Stimulated activated CD8-positive, alpha-beta memory T cell treated with anti-CD3 and anti-CD28 coated beads, Interleukin-2, amount 100 ng/mL, for 48 hours (primary cell): ENCODE data around the gene CSK.

ENCODE experiments used
- DNase-seq, 2 donors: peaks; one replicate each; pipeline ENCODE4 v3.0.0-alpha.2; 2020; ENCODE audit warnings: low read depth in 2 of 2

CSK gene

DNA sequence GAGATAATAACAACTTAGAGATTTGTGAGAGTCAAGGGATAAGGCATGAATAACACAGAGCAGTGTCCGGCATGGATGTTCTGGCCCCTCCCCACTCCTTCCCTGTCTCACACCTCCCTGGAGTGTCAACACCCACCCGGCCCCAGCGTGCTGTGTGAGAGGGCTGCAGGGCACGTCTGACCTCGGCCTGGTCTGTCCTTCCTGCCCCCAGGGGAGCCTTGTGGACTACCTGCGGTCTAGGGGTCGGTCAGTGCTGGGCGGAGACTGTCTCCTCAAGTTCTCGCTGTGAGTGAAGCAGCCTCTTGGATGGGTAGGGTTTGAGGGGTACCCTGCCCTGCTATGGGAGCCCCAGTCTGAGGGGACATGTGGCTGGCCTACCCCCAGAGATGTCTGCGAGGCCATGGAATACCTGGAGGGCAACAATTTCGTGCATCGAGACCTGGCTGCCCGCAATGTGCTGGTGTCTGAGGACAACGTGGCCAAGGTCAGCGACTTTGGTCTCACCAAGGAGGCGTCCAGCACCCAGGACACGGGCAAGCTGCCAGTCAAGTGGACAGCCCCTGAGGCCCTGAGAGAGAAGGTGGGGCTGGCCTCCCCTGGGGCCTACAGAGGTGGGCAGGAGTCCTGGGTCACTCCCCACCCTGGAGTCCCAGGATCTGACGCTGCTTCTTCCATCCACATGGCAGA lies 19.6 kb downstream of the CSK start:
- no peak for DNase-seq

GRCh38 chr15:74802290-74802689 lies 20.4 kb downstream of the CSK start:
- no peak for DNase-seq

DNA sequence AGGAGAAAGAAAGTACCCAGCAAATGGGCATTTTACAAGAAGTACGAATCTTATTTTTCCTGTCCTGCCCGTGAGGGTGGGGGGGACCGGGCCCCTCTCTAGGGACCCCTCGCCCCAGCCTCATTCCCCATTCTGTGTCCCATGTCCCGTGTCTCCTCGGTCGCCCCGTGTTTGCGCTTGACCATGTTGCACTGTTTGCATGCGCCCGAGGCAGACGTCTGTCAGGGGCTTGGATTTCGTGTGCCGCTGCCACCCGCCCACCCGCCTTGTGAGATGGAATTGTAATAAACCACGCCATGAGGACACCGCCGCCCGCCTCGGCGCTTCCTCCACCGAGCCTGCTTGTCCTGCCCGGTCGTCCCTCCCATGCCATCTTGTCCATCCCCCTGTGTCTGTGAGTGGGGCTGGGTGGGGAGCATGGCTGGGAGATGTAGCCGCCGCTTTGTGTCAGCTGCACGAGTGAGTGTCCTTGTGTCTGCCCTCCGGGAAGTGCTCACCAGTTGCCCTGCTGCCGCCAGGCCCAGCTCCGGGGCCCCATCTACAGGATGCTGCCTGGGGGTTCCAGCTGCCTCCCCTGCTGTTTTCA lies 21.1 kb downstream of the CSK start:
- no peak for DNase-seq

DNA sequence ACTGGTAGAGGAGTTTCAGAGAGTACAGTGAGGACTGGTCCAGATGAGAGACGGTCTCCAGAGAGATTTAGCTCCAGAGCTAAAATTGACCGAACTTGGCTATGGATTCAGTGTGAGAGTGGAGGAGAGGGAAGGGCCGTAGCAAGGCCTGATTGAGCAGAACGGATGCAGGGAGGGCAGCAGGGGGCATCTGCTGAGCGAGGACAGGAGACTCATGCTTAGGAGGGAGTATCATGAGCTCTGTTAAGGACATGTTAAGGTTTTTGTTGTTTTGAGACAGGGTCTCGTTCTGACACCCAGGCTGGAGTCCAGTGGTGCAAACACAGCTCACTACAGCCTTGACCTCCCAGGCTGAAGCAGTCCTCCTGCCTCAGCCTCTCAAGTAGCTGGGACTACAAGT lies 23.1 kb downstream of the CSK start:
- DNase-seq, result no peak

GRCh38 chr15:74807282-74807681 lies 25.4 kb downstream of the CSK start:
- DNase-seq, result no peak

DNA sequence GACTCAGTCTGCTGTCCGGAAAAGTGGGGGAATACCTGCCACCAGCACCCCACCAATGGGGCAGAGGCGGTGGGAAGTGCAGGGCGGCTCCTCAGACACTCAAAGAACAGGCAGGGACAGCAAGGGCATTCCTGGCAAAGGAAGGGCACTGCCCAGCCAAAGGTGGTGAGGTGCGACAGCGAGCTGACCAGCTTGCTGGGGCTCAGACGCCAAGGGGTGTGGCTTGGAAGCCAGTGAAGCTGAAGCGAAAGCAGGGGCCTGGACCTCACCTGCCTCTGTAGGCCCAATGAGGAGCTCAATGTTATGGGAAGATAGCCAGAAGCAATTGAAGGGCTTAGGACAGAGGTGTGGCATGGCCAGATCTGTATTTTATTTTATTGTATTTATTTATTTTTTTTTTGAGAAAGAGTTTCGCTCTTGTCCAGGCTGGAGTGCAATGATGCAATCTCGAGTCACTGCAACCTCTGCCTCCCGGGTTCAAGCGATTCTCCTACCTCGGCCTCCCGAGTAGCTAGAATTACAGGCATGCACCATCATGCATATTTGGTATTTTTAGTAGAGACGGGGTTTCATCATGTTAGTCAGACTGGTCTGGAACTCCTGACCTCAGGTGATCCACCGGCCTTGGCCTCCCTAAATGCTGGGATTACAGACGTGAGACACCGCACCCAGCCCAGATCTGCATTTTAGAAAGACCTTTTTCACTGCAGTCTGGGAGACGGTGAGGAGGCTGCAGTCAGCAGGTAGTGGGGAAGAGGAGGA lies 26.4 kb downstream of the CSK start:
- no peak for DNase-seq

GRCh38 chr15:74808840-74809229 lies 27.0 kb downstream of the CSK start:
- no peak for DNase-seq

- no peak for DNase-seq
Observed at GRCh38 chr15:74809242-74809641, 27.4 kb downstream of the CSK start.

DNA sequence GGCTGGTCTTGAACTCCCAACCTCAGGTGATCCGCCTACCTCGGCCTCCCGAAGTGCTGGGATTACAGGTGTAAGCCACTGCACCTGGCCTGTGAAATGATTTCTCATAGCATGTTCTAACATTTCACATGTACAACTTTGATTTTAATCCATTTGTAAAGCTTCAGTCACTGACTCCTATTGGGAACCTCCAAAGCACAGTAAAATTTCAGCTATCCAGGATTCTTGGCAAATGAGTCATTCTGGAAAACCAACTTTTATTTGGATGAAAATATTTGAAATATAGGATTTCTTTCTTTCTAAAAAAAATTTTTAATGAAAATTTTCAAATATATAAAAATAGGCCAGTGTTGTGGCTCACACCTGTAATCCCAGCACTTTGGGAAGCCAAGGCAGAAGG lies 28.1 kb downstream of the CSK start:
- DNase-seq, result no peak

GRCh38 chr15:74812533-74812932 lies 30.7 kb downstream of the CSK start, which contains the start of gene LMAN1L:
LMAN1L (plus strand) TSS chr15:74812835; CDS start chr15:74812855, 20 bp downstream.
- DNase-seq, result no peak

DNA sequence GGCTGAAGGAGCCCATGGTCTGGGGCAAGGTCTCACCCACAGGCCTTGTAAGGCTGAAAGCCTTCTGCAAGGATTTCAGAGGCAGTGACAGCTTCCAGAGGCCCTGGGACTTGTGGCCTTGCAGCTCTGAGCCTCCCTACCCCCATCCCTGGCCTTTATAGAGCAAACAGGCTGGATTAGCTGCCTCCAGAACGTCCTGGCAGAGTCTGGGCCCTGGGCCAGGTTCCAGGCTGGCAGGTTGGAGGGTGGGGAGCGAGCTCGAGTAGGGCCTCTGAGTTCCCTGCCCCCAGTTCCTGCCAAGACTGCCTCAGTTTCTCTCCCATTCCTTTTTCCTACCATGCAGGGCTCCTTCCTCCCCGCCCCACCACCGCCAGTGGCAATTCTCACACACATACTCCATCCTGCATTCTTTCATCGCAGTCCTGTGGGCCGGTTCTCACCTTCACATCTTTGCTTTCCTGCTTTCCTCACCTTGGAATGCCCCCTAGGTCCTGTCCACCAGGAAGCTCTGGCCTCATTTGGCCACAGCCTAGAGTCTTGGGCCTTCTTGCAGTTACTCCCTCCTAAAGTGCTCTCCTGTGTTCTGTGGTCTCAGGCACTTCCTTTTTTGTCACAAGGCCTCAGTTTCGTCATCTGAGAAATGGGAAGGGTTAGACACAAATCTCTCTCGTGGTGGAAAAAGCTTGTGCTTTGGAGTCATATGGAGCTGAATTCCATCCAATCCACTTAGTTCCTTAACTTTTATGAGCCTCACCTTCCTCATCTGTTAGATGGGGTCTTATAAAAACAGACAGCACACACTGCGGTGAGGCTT lies 33.4 kb downstream of the CSK start:
- DNase-seq, result no peak

- DNase-seq, result no peak
Observed at GRCh38 chr15:74815961-74816360, 34.1 kb downstream of the CSK start.

- DNase-seq, result no peak
Observed at GRCh38 chr15:74816624-74817369, 34.9 kb downstream of the CSK start.

DNA sequence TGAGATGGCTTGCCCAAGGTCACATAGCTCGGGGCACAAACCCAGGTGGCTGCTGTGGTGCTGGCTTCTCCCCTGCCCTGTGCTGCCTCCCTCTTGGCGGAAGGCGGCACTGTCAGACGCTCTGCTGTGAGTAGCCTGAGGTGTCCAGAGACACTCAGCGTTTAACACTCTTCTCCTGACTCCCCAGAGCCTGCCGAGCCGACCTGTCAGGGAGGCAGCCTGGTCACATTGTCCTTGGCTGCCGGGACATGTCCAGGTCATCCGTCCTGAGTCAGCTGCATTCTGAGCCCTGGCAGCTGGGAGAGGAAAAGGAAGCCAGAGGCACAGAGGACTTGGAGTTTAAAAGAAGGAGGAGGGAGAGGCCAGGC lies 35.5 kb downstream of the CSK start:
- no peak for DNase-seq

DNA sequence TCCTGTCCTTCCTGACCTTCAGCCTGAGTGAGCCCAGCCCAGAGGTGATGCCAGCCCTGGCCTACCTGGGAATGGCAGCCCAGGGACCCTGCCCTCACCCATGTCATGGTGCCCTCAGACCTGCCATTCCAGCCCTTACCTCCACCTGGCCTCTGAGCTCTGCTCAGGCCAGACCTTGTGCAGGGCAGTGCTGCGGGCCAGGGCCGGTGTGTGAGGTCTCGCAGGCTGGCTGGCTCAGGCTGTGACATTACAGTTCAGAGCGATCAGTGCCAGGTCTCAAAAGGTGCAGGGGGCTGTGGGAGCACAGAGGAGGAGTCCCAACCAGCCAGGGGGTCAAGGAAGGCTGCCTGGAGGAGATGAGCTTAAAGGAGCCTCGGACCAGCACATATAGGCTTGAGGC lies 38.2 kb downstream of the CSK start:
- no peak for DNase-seq

GRCh38 chr15:74821091-74821789 lies 39.4 kb downstream of the CSK start:
- no peak for DNase-seq

DNA sequence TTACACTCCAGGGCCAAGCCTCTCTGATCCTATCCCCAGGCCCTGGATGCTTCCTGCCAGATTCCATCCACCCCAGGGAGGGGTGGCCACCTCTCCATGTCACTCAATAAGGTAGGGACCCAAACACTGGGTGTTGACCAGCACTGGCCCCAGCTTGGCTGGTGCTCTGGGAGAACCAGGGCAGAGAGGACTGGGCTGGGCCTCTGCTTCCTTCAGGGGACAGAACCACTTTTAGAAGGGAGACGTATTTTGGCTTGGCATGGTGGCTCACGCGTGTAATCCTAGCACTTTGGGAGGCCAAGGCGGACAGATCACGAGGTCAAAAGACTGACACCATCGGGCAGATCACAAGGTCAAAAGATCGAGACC lies 39.9 kb downstream of the CSK start:
- DNase-seq, result no peak

DNA sequence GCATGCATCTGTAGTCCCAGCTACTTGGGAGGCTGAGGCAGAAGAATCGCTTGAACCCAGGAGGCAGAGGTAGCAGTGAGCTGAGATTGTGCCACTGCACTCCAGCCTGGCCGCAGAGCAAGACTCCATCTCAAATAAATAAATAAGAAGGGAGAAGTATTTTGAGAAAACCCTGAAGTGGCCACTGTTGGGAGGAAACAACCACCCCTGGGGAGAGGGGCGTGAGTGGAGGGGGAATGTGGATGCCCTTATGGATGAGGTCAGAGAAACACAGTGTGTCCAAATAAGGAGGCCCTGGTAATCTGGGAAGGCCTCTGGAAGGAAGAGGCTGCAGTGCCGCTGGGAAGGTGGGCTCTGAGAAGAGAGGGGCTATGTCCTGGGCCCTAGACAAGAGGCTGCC lies 40.4 kb downstream of the CSK start:
- no peak for DNase-seq

DNA sequence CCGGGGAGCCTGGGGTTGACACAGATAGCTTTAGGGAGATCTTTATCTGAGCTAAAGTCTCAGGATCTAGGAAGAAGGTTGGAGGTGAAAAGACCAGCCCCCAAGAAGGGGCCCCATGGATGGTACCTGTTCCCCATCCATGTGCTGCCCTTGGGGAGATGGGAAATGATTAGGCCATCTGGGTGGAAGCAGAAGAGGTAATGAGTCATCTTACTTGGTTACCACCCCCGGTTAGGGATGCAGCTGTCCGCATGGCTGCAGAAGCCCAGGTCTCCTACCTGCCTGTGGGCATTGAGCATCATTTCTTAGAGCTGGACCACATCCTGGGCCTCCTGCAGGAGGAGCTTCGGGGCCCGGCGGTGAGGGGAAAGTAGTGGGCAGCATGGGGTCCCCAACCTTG lies 41.4 kb downstream of the CSK start:
- no peak for DNase-seq

- no peak for DNase-seq
Observed at GRCh38 chr15:74824976-74825375, 43.1 kb downstream of the CSK start.

DNA sequence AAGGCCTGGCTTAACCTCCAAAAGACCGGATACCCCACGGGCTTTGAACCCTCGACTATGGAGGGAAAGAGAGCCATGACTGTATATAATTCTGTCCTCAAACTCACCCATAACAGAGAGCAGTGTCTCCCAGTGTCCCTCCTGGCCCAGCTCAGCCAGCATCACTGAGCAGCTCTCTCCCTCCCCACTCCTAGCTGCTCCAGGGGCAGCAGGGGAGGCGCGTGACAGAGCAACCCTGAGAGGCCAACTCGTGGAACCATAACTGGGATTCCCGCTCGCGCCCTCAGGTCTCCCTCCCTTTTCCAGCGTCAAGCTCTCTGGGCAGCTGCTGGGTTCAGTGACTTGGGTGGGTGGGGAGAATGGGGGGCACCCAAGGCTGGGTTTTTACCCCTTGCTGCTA lies 44.0 kb downstream of the CSK start:
- DNase-seq, result no peak
